Mesenchymal stem cell (in vitro differentiated cells and primary cell): ENCODE measurements around the gene FCHSD1.

ENCODE experiments used
- DNase-seq: peaks from one replicate; pipeline ENCODE4 v3.0.0-alpha.2; 2013
- H2AFZ ChIP-seq: one replicate; pipeline ENCODE4 v1.6.1; 2013; ENCODE audit warnings: low read depth, mild to moderate bottlenecking, control low read depth, inconsistent platforms, low read length, moderate library complexity
- H2AK5ac ChIP-seq: 2 replicates; pipeline ENCODE4 v1.6.1; 2013; ENCODE audit warnings: low read length, moderate library complexity, mild to moderate bottlenecking, inconsistent platforms; ENCODE audit not compliant: severe bottlenecking
- H2BK120ac ChIP-seq: one replicate; pipeline ENCODE4 v1.6.1; 2013; ENCODE audit warnings: low read depth, mild to moderate bottlenecking, inconsistent platforms, low read length, moderate library complexity
- H2BK12ac ChIP-seq, 2 experiments: one replicate each; pipeline ENCODE4 v1.6.1; 2013; ENCODE audit warnings: inconsistent platforms in 2 of 2, low read length in 2 of 2, mild to moderate bottlenecking in 2 of 2, moderate library complexity in 2 of 2, control low read depth in 1 of 2
- H2BK15ac ChIP-seq: one replicate; pipeline ENCODE4 v1.6.1; 2013; ENCODE audit warnings: mild to moderate bottlenecking, low read depth, inconsistent platforms; ENCODE audit not compliant: poor library complexity, severe bottlenecking
- H2BK5ac ChIP-seq: 2 replicates; pipeline ENCODE4 v1.6.1; 2013; ENCODE audit warnings: low read depth, mild to moderate bottlenecking, low read length, control low read depth, inconsistent platforms; ENCODE audit not compliant: poor library complexity, severe bottlenecking
- H3K14ac ChIP-seq, 2 experiments: one replicate each; pipeline ENCODE4 v1.6.1; 2013; ENCODE audit warnings: inconsistent platforms in 2 of 2, low read length in 2 of 2, control low read depth in 1 of 2, mild to moderate bottlenecking in 1 of 2, moderate library complexity in 1 of 2
- H3K18ac ChIP-seq, 2 experiments: one replicate each; pipeline ENCODE4 v1.6.1; 2013; ENCODE audit warnings: inconsistent platforms in 2 of 2, low read length in 2 of 2, control low read depth in 1 of 2, low read depth in 1 of 2, mild to moderate bottlenecking in 1 of 2
- H3K23ac ChIP-seq, 2 experiments: one replicate each; pipeline ENCODE4 v1.6.1; 2013; ENCODE audit warnings: inconsistent platforms in 2 of 2, low read length in 2 of 2, mild to moderate bottlenecking in 2 of 2, moderate library complexity in 2 of 2, control low read depth in 1 of 2
- H3K27ac ChIP-seq: 2 replicates; pipeline ENCODE4 v1.5.1; 2013; ENCODE audit warnings: mild to moderate bottlenecking, moderate library complexity, low read length, control low read depth, inconsistent platforms; ENCODE audit not compliant: poor library complexity, severe bottlenecking
- H3K27me3 ChIP-seq, 2 experiments: 2 replicates each; pipeline versions ENCODE4 v1.6.1 to v1.7.0; 2013; ENCODE audit warnings: low read length in 2 of 2, mild to moderate bottlenecking in 2 of 2, moderate library complexity in 2 of 2, control low read depth in 1 of 2, inconsistent platforms in 1 of 2; ENCODE audit not compliant: control insufficient read depth in 1 of 2, insufficient read depth in 1 of 2
- H3K36me3 ChIP-seq, 2 experiments: 2 replicates each; pipeline versions ENCODE4 v1.6.1 to v1.7.0; 2013; ENCODE audit warnings: low read length in 2 of 2, control low read depth in 1 of 2, inconsistent platforms in 1 of 2, low read depth in 1 of 2, mild to moderate bottlenecking in 1 of 2; ENCODE audit not compliant: insufficient read depth in 2 of 2, control insufficient read depth in 1 of 2
- H3K4ac ChIP-seq, 2 experiments: one replicate each; pipeline ENCODE4 v1.6.1; 2013; ENCODE audit warnings: inconsistent platforms in 2 of 2, low read length in 2 of 2, mild to moderate bottlenecking in 2 of 2, moderate library complexity in 2 of 2, control low read depth in 1 of 2, low read depth in 1 of 2
- H3K4me1 ChIP-seq: 2 replicates; pipeline ENCODE4 v1.6.1; 2013; ENCODE audit warnings: low read depth, low read length, control low read depth; ENCODE audit not compliant: control insufficient read depth, insufficient read depth
- H3K4me2 ChIP-seq: 2 replicates; pipeline ENCODE4 v1.6.1; 2013; ENCODE audit warnings: low read length, mild to moderate bottlenecking, inconsistent platforms; ENCODE audit not compliant: poor library complexity, severe bottlenecking
- H3K4me3 ChIP-seq, 2 experiments: 2 replicates each; pipeline versions ENCODE4 v1.5.1 to v1.7.0; 2013; ENCODE audit warnings: low read length in 2 of 2, mild to moderate bottlenecking in 2 of 2, control low read depth in 1 of 2, low read depth in 1 of 2; ENCODE audit not compliant: insufficient read depth in 1 of 2
- H3K79me1 ChIP-seq: replicated peaks from 2 replicates; pipeline ENCODE4 v1.6.1; 2013; ENCODE audit warnings: mild to moderate bottlenecking, control low read depth, low read length, inconsistent platforms; ENCODE audit not compliant: poor library complexity, severe bottlenecking
- H3K9ac ChIP-seq: 2 replicates; pipeline ENCODE4 v1.7.0; 2013; ENCODE audit warnings: mild to moderate bottlenecking, low read length, moderate library complexity
- H3K9me3 ChIP-seq: 2 replicates; pipeline ENCODE4 v1.7.0; 2013; ENCODE audit warnings: mild to moderate bottlenecking, low read length; ENCODE audit not compliant: control insufficient read depth
- H4K8ac ChIP-seq: one replicate; pipeline ENCODE4 v1.6.1; 2013; ENCODE audit warnings: inconsistent platforms, mild to moderate bottlenecking, low read length, moderate library complexity
- H4K91ac ChIP-seq: one replicate; pipeline ENCODE4 v1.6.1; 2013; ENCODE audit warnings: mild to moderate bottlenecking, low read length, inconsistent platforms
- WGBS: methylation state at CpG from one replicate; pipeline ENCODE4 v1.1.7; 2013; ENCODE audit warnings: mixed read lengths; 5-methylcytosine and 5-hydroxymethylcytosine counted together

The FCHSD1 gene

DNA sequence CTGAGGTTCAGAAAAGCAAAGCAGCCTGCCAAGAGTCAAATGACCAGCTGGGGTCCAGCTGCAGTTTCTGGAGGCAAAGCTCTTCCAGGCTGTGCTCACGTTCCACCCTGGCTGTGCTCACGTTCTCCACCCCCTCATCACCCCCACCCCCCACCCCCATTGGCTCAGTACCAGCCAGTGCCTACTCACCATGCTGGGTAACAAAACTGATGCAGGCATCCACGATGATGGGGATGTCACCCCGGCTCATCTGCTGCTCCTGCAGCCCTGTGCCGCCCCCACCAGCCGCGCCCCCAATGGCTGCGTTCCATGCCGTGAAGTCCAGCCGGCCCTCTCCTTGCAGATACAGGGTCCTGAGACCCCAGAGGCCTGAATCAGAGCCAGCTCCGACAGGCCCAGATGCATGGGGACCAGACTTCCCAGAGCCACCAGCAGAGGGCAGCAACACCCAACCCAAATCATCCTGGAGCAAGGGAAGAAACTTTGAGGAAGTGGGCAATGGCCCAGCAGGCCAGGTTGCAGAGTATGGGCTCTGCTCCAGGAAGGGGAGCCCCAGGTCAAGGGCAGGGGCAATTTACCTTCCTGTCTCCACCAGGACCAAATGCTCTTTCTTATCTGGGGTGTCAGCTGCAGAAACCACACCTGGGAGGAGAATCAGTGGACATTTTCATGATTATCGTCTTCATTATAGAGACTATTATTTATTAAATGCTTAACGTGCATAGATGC lies 13.7 kb upstream of the FCHSD1 start:
- Histone ChIP-seq H3K9ac (no peak overlapping the region), H3K4me1 (no peaks in the 10 kb centered on the region), H3K36me3 (peaks cover 40 to 43% of the 10 kb centered on the region in 2 experiments), H2AK5ac (no peak overlapping the region), H3K27me3 (no peaks in the 10 kb centered on the region), H2BK12ac (no peak overlapping the region), H2AFZ (no peak overlapping the region), H3K4me2 (no peak overlapping the region), H3K23ac (no peak overlapping the region), H2BK120ac (no peak overlapping the region), H3K14ac (no peak overlapping the region), H4K91ac (no peak overlapping the region), H3K4me3 (peak overlapping the region in 1 of 2 experiments; percentile 12), H2BK5ac (no peak overlapping the region), H3K9me3 (no peaks in the 10 kb centered on the region), H3K18ac (no peak overlapping the region), H3K27ac (no peak overlapping the region), H2BK15ac (no peak overlapping the region), H4K8ac (peak overlapping the region; percentile 19), H3K4ac (no peak overlapping the region), H3K79me1 (peaks cover 5% of the 10 kb centered on the region)
- whole genome bisulfite sequencing, result 49% methylated on average over 11 of the region's 13 CpGs
- DNase-seq, result peak; percentile 69

DNA sequence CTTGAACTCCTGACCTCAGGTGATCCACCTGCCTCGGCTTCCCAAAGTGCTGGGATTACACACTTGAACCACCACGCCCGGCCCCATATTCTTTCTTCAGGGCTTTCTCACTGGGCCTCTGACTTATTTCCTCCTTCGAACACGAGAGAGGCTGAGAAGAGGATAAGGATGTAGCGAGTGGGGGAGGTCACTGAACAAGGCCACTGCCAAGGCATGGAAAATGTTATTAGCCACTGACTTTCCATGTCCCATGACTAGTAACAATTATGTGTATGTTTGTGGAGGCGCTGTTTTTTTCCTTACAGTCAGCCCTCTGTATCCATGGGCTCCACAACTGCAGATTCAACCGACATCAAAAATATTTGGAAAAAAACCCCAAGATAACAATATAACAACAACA lies 12.3 kb upstream of the FCHSD1 start:
- Histone ChIP-seq H3K79me1 (peaks cover 5% of the 10 kb centered on the region), H3K23ac (no peak overlapping the region), H3K36me3 (peaks cover 39 to 40% of the 10 kb centered on the region in 2 experiments), H3K18ac (no peak overlapping the region), H3K4me2 (no peak overlapping the region), H3K4me3 (no peak overlapping the region), H4K91ac (no peak overlapping the region), H3K27me3 (no peaks in the 10 kb centered on the region), H3K9ac (no peak overlapping the region), H2AFZ (no peak overlapping the region), H4K8ac (no peak overlapping the region), H2BK120ac (no peak overlapping the region), H2BK12ac (no peak overlapping the region), H3K9me3 (no peaks in the 10 kb centered on the region), H3K4me1 (no peaks in the 10 kb centered on the region), H2BK15ac (no peak overlapping the region), H3K27ac (no peak overlapping the region), H2BK5ac (no peak overlapping the region), H3K14ac (no peak overlapping the region), H3K4ac (no peak overlapping the region), H2AK5ac (no peak overlapping the region)
- no peak for DNase-seq
- 96% methylated on average over 7 of the region's 8 CpGs for WGBS

DNA sequence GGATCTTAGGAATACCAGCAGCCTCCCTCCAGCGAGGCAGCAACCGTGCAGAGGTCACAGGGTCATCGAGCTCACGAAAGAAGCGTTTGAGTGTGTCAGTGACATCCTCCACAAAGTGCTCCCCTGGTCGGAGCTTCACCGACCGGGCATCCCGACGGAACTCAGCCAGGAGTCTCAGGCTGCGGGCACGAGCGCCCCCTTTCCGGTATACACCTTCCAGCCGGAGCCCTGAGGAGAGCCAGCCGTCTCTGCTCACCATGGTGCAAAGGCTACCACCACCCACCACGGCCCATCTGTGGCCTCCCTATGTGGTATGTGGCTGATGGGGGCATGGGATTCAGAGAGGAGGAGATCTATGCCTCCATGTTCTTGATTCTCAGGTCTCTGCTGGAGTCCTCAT lies 10.8 kb upstream of the FCHSD1 start:
- no peak overlapping the region for H3K27ac ChIP-seq
- peaks cover 5% of the 10 kb centered on the region for H3K79me1 ChIP-seq
- H4K8ac ChIP-seq, result no peak overlapping the region
- H3K23ac ChIP-seq, result no peak overlapping the region
- no peak overlapping the region for H3K14ac ChIP-seq
- H2BK15ac ChIP-seq, result no peak overlapping the region
- peaks cover 3% of the 10 kb centered on the region for H3K4me1 ChIP-seq
- H3K36me3 ChIP-seq, result peaks cover 38% of the 10 kb centered on the region in 2 experiments
- no peaks in the 10 kb centered on the region for H3K9me3 ChIP-seq
- H2AK5ac ChIP-seq, result no peak overlapping the region
- H3K4ac ChIP-seq, result no peak overlapping the region
- no peak overlapping the region for H2BK5ac ChIP-seq
- peak overlapping the region; percentile 22 for H4K91ac ChIP-seq
- H3K9ac ChIP-seq, result no peak overlapping the region
- no peak overlapping the region for H3K18ac ChIP-seq
- no peak overlapping the region for H2AFZ ChIP-seq
- H2BK120ac ChIP-seq, result no peak overlapping the region
- no peaks in the 10 kb centered on the region for H3K27me3 ChIP-seq
- H3K4me2 ChIP-seq, result no peak overlapping the region
- no peak overlapping the region for H3K4me3 ChIP-seq
- DNase-seq, result no peak
- 94% methylated on average over 17 of the region's 17 CpGs for WGBS
- H2BK12ac ChIP-seq, result no peak overlapping the region

DNA sequence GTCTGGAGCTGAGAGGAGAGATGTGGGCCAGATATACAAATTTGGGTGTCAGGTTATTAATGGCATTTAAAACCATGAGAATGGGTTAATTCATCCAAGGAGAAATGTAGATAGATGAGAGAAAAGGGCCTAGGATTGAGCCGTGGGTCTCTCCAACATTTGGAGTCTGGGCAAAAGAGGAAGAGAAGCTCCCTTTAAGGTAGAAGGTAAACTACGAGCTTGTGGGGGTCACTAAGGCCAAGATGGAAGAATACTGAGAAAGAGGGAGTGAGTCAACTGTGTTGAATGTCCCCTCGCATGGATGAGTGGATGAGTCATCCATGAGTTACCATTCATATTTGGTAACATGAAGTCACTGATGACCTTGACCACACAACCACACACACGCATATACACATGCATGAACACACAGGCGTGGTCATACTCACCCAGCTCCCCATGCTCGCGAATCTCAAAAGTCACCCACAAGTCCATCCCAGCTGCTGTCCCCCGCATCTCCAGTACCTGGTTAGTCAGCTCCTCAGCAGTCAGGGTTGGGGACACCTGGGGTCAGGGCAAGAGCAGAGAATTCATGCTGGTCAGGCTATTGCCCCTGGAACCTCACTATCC lies 6.8 kb upstream of the FCHSD1 start:
- H2BK120ac ChIP-seq, result no peak overlapping the region
- DNase-seq, result peak; percentile 94
- no peak overlapping the region for H2BK12ac ChIP-seq
- no peak overlapping the region for H2BK5ac ChIP-seq
- H3K36me3 ChIP-seq, result peaks cover 40 to 44% of the 10 kb centered on the region in 2 experiments
- peak overlapping the region; percentile 23 for H2BK15ac ChIP-seq
- H3K27ac ChIP-seq, result no peak overlapping the region
- no peak overlapping the region for H3K4me2 ChIP-seq
- H3K4me3 ChIP-seq, result no peak overlapping the region
- no peak overlapping the region for H3K23ac ChIP-seq
- no peak overlapping the region for H4K8ac ChIP-seq
- H3K18ac ChIP-seq, result no peak overlapping the region
- H3K9ac ChIP-seq, result no peak overlapping the region
- H3K79me1 ChIP-seq, result peaks cover 2% of the 10 kb centered on the region
- no peak overlapping the region for H4K91ac ChIP-seq
- no peak overlapping the region for H2AK5ac ChIP-seq
- H3K27me3 ChIP-seq, result no peaks in the 10 kb centered on the region
- H3K9me3 ChIP-seq, result no peaks in the 10 kb centered on the region
- H2AFZ ChIP-seq, result no peak overlapping the region
- WGBS, result 44% methylated on average over 8 of the region's 8 CpGs
- peaks cover 14% of the 10 kb centered on the region for H3K4me1 ChIP-seq
- H3K14ac ChIP-seq, result no peak overlapping the region
- no peak overlapping the region for H3K4ac ChIP-seq
